ENCODE measurements around the gene CNPY4. TPM values are rescaled to one million over a fixed set of nuclear protein-coding genes. Genes with fewer than 3 reads are reported as not detected.
"Not testable (repeated sequence)": the region's sequence is repeated elsewhere in the genome, so short reads cannot be mapped to it uniquely, and the experiment has no call there.

The CNPY4 gene
- total RNA-seq, 6 experiments from 2014 or later: 24.4 to 32.4 (median 26.3) TPM

DNA sequence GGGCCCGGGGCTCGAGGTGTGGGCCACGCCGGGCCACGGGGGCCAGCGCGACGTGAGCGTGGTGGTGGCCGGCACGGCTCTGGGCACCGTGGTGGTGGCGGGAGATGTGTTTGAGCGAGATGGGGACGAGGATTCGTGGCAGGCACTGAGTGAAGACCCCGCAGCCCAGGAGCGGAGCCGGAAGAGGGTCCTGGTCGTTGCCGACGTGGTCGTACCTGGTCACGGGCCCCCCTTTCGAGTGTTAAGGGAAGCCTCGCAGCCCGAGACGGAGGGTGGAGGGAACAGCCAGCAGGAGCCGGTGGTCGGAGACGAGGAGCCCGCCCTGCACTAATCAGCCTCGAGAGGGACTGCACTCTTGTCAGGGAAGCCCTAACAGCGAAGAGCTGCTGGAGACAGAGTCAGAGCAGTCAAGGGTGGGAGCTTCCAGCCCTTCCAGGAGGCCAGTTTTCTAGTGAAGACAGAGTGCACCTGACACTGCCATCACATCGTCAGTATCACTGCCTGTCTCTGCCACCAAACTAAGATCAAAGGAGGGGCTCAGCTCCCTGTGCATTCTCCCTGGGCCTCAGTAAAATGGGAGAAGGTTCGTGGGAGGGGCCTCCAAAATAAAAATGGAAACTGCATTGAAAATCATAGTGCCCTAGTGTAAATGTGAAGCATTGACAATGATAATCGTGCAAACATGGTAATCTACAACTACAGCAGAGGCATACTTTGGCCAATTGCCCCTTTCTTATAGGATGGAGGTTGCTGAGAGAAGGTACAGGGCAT is 8.6 kb downstream of the CNPY4 start:
- peak; percentile 14 for DNase-seq
- H3K4me1 Mint-ChIP-seq (ENCODE audit: low read depth): peaks cover 23% of the 10 kb centered on the region
- H3K9me3 Mint-ChIP-seq: no peaks in the 10 kb centered on the region
- no peak; the same call in 1 of the 2 replicates for TF ChIP-seq CTCF (IDR thresholded peaks at IDR 0.05)
- H3K27me3 Mint-ChIP-seq (ENCODE audit: insufficient read depth): peaks cover 6% of the 10 kb centered on the region
- peak overlapping the region; percentile 76 for H3K27ac Mint-ChIP-seq
- no peaks in the 10 kb centered on the region; the same call in 1 of the 2 replicates for H3K36me3 Mint-ChIP-seq (ENCODE audit: low read depth)
- peak overlapping the region; percentile 84 for H3K4me3 Mint-ChIP-seq

DNA sequence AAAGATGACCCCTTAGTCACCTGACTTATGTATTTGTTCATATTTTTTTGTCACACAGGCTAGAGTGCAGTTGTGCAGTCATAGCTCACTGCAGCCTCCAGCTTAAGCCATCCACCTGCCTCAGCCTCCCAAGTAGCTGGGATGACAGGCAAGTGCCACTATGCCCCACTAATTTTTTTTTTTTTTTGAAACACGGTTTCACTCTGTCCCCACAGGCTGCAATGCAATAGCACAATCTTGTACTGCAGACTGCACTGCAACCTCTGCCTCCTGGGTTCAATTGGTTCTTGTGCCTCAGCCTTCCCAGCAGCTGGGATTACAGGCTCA is 9.2 kb downstream of the CNPY4 start:
- H3K27ac Mint-ChIP-seq: 0 out of 2 replicates have a peak overlapping the region, but pooled peaks have one; percentile 76
- H3K9me3 Mint-ChIP-seq: no peaks in the 10 kb centered on the region
- H3K36me3 Mint-ChIP-seq (ENCODE audit: low read depth): no peaks in the 10 kb centered on the region; the same call in 1 of the 2 replicates
- peaks cover 6% of the 10 kb centered on the region for H3K27me3 Mint-ChIP-seq (ENCODE audit: insufficient read depth)
- DNase-seq: no peak
- peak overlapping the region; percentile 84 for H3K4me3 Mint-ChIP-seq
- peaks cover 23% of the 10 kb centered on the region for H3K4me1 Mint-ChIP-seq (ENCODE audit: low read depth)
- TF ChIP-seq CTCF (IDR thresholded peaks at IDR 0.05): no peak

- not testable (repeated sequence) for H3K9me3 Mint-ChIP-seq; DNase-seq; H3K4me3 Mint-ChIP-seq; H3K27ac Mint-ChIP-seq; H3K36me3 Mint-ChIP-seq (ENCODE audit: low read depth); H3K27me3 Mint-ChIP-seq (ENCODE audit: insufficient read depth)
- peaks cover 23% of the 10 kb centered on the region for H3K4me1 Mint-ChIP-seq (ENCODE audit: low read depth)
Observed at GRCh38 chr7:100130220-100130607, 10.8 kb downstream of the CNPY4 start.

GRCh38 chr7:100130608-100131453 is 11.4 kb downstream of the CNPY4 start:
- Mint-ChIP-seq H3K4me1 (ENCODE audit: low read depth) (peaks cover 23% of the 10 kb centered on the region), H3K36me3 (ENCODE audit: low read depth) (no peaks in the 10 kb centered on the region), H3K4me3 (peak overlapping the region; percentile 72), H3K27me3 (ENCODE audit: insufficient read depth) (peaks cover 6% of the 10 kb centered on the region), H3K9me3 (no peaks in the 10 kb centered on the region), H3K27ac (no peak overlapping the region)
- peak; percentile 90 for TF ChIP-seq CTCF (IDR thresholded peaks at IDR 0.05)
- DNase-seq: no peak

GRCh38 chr7:100132126-100132525 is 12.7 kb downstream of the CNPY4 start:
- no peak for TF ChIP-seq CTCF (IDR thresholded peaks at IDR 0.05)
- Mint-ChIP-seq H3K36me3 (ENCODE audit: low read depth) (no peaks in the 10 kb centered on the region), H3K4me1 (ENCODE audit: low read depth) (peaks cover 23% of the 10 kb centered on the region), H3K27me3 (ENCODE audit: insufficient read depth) (no peaks in the 10 kb centered on the region; the same call in 1 of the 2 replicates), H3K27ac (no peak overlapping the region), H3K9me3 (no peaks in the 10 kb centered on the region), H3K4me3 (no peak overlapping the region)
- no peak for DNase-seq

Measured in HFFc6 (cell line).